MM.1S (cell line): ENCODE results near the gene EFCAB12.

Source experiments
- CTCF ChIP-seq: fragments of 300-600 bp; sonication (generic); IDR thresholded peaks from 2 replicates; pipeline ENCODE4 v1.5.1; 2016; ENCODE audit warnings: antibody characterized with exemption, low read length, mixed read lengths
- EZH2 ChIP-seq: fragments of 300-600 bp; sonication (generic); optimal IDR thresholded peaks from 2 replicates; pipeline ENCODE3; 2017; ENCODE audit warnings: low read depth, mild to moderate bottlenecking, antibody characterized with exemption, low read length, mixed read lengths

GRCh38 chr3:129398803-129399144 lies 29.7 kb downstream of the EFCAB12 start:
- TF ChIP-seq CTCF (no peak), EZH2 (no peak)
